ENCODE results near the gene TCF15. TPM values are rescaled to one million over a fixed set of nuclear protein-coding genes. Genes with fewer than 3 reads are reported as not detected.

The TCF15 gene
- total and polyA plus RNA-seq, 2 of the 4 experiments (the other 2 are of a cell fraction), result not detected

DNA sequence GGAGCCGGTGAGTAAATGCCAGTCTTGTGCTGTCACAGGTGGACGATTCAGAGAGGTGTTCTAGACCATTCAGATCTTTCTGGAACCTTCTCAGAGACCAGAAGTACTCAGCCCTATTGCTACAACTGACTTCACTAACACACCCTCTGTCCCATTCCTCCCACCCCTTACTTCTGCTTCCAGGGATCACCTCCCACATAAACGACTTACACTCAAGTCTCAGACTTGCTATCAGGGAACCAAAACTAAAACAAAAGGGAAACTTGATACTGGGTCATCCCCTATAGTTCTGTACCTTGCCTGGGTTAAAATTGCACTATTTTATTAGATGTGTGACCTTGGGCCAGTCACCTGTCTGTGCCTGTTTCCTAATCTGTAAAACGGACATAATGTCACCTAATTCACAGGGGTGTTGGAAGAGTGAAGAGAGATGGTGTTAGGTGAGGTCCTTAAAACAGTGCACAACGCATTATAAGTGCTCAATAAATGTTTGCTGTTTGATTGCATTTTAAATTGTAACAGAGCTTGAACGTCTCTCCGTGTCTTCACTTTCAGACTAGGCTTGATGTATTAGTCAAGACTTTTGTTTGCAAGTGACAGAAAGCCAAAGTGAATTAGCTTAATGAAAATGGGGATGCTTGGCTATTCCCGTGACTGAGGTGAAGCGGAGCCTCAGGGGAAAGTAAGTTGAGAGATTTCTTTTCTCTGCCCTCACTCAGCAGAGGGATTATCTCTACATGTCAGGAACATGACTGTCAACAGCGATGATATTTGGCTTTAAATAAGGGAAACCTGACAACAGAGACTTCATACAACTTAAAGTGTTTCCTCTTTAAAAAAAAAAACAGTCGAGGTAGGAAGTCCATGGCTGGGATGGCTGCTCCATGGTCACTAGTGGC, 45.9 kb upstream of the TCF15 start:
- in situ Hi-C loops (cut with MboI; ENCODE audit: low sequenced_read_pairs), result loop anchor here (10.0 kb wide), 3 partner anchors 111 to 301 kb away; partner anchors contain the start of gene CSNK2A1
- CTCF ChIA-PET, result interaction anchor here (0.6 to 1.1 kb wide), 2 partner anchors 11 to 327 kb away, joined by 3 read pairs; no protein-coding TSS in a partner anchor
- no peak for TF ChIP-seq SMC3 (IDR thresholded peaks at IDR 0.05; ENCODE audit: low read depth, low read length)
- TF ChIP-seq, protein P1, sequence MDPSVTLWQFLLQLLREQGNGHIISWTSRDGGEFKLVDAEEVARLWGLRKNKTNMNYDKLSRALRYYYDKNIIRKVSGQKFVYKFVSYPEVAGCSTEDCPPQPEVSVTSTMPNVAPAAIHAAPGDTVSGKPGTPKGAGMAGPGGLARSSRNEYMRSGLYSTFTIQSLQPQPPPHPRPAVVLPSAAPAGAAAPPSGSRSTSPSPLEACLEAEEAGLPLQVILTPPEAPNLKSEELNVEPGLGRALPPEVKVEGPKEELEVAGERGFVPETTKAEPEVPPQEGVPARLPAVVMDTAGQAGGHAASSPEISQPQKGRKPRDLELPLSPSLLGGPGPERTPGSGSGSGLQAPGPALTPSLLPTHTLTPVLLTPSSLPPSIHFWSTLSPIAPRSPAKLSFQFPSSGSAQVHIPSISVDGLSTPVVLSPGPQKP (IDR thresholded peaks at IDR 0.05; ENCODE audit: borderline replicate concordance, low read depth, low read length), result no peak
- TF ChIP-seq RCOR1 (IDR thresholded peaks at IDR 0.05; ENCODE audit: insufficient replicate concordance, low read length), result no peak
- TF ChIP-seq CEBPB (IDR thresholded peaks at IDR 0.05; ENCODE audit: low read depth, low read length), result no peak
- TF ChIP-seq CHD1 (IDR thresholded peaks at IDR 0.05; ENCODE audit: low read depth, low read length), result no peak
- TF ChIP-seq POLR2A (IDR thresholded peaks at IDR 0.05; ENCODE audit: low read depth, low read length), result no peak
- no peak for TF ChIP-seq NFE2L2 (IDR thresholded peaks at IDR 0.05; ENCODE audit: low read depth, low read length)
- no peak for TF ChIP-seq MAFK (IDR thresholded peaks at IDR 0.05; ENCODE audit: low read depth, low read length)
- TF ChIP-seq MXI1 (IDR thresholded peaks at IDR 0.05; ENCODE audit: borderline replicate concordance, low read depth, low read length), result no peak
- TF ChIP-seq FOS (IDR thresholded peaks at IDR 0.05; ENCODE audit: low read depth, low read length), result no peak
- no peak for TF ChIP-seq RAD21 (IDR thresholded peaks at IDR 0.05; ENCODE audit: low read length)
- no peak for TF ChIP-seq MAZ (IDR thresholded peaks at IDR 0.05; ENCODE audit: borderline replicate concordance, low read depth, low read length)
- TF ChIP-seq, protein P2, sequence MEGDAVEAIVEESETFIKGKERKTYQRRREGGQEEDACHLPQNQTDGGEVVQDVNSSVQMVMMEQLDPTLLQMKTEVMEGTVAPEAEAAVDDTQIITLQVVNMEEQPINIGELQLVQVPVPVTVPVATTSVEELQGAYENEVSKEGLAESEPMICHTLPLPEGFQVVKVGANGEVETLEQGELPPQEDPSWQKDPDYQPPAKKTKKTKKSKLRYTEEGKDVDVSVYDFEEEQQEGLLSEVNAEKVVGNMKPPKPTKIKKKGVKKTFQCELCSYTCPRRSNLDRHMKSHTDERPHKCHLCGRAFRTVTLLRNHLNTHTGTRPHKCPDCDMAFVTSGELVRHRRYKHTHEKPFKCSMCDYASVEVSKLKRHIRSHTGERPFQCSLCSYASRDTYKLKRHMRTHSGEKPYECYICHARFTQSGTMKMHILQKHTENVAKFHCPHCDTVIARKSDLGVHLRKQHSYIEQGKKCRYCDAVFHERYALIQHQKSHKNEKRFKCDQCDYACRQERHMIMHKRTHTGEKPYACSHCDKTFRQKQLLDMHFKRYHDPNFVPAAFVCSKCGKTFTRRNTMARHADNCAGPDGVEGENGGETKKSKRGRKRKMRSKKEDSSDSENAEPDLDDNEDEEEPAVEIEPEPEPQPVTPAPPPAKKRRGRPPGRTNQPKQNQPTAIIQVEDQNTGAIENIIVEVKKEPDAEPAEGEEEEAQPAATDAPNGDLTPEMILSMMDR (conservative IDR thresholded peaks at IDR 0.05; ENCODE audit: low read depth, low read length), result no peak
- TF ChIP-seq BHLHE40 (IDR thresholded peaks at IDR 0.05; ENCODE audit: low read depth, low read length), result no peak
- TF ChIP-seq RFX5 (IDR thresholded peaks at IDR 0.05; ENCODE audit: low read depth, low read length), result no peak

More for the DNA sequence above, 45.9 kb upstream of the TCF15 start:
- no peak overlapping the region for H2BK5ac ChIP-seq (ENCODE audit: low read depth, low read length, poor library complexity, severe bottlenecking)
- no peak overlapping the region for H3K23ac ChIP-seq (ENCODE audit: low read depth, low read length)
- no peak overlapping the region for H2AFZ ChIP-seq (replicated peaks; ENCODE audit: low read length, poor library complexity)
- POLR2A ChIA-PET (ENCODE audit: unreplicated experiment), result no interaction called here
- 80% methylated on average over 3 of the region's 11 CpGs; no CpG with 5 or more reads in 1 of the 2 experiments for WGBS, 2 experiments (ENCODE audit: extremely low coverage in 2 of 2, insufficient read length in 1 of 2)
- H3K14ac ChIP-seq (replicated peaks; ENCODE audit: low read depth, low read length), result no peak overlapping the region
- H4K20me1 ChIP-seq (ENCODE audit: insufficient read depth, low read length), result peaks cover 12% of the 10 kb centered on the region
- no peak overlapping the region for H4K5ac ChIP-seq (ENCODE audit: low read depth, low read length)
- intact Hi-C loops (cut with micrococcal nuclease) (no loop called here), dilution Hi-C loops (cut with HindIII; ENCODE audit: low sequenced_read_pairs, unreplicated experiment) (no loop called here)
- DNase-seq, result no peak
- no peak overlapping the region for H3K4ac ChIP-seq (ENCODE audit: low read depth, low read length)
- H3K4me1 ChIP-seq (ENCODE audit: control insufficient read depth, insufficient read depth, low read length), result peaks cover 18% of the 10 kb centered on the region
- no peak overlapping the region for H3K4me3 ChIP-seq (ENCODE audit: insufficient read depth, low read depth, low read length)
- no peak for ATAC-seq (ENCODE audit: low read depth)
- H3K9me1 ChIP-seq (ENCODE audit: insufficient read depth, low read length), result peaks cover 9% of the 10 kb centered on the region
- H4K91ac ChIP-seq (ENCODE audit: insufficient read depth, low read depth, low read length), result no peak overlapping the region
- peaks cover under 1% of the 10 kb centered on the region; the same call in 1 of the 2 replicates for H3K36me3 ChIP-seq (ENCODE audit: control insufficient read depth, insufficient read depth, low read length)
- no peak overlapping the region for H2BK120ac ChIP-seq (ENCODE audit: low read depth, low read length)
- no peak overlapping the region for H3K9ac ChIP-seq (ENCODE audit: low read depth, low read length)
- peaks cover 5% of the 10 kb centered on the region; the same call in 1 of the 2 replicates for H3K27me3 ChIP-seq (ENCODE audit: control insufficient read depth, insufficient read depth, low read length)
- no peak overlapping the region for H3K4me2 ChIP-seq (ENCODE audit: low read depth, low read length)
- H2BK15ac ChIP-seq (ENCODE audit: low read depth, low read length), result no peak overlapping the region
- H2AK9ac ChIP-seq (replicated peaks; ENCODE audit: low read depth, low read length, poor library complexity), result no peak overlapping the region
- no peak overlapping the region for H3K18ac ChIP-seq (ENCODE audit: low read depth, low read length)
- H3K56ac ChIP-seq (ENCODE audit: extremely low read depth, insufficient read depth, low read length), result no peak overlapping the region
- no TSS peak for BruUV-seq (replicated peaks)
- peaks cover 16 to 23% of the 10 kb centered on the region in 2 experiments for H3K79me1 ChIP-seq (ENCODE audit: low read depth in 1 of 2, low read length in 2 of 2)
- no peak overlapping the region for H4K8ac ChIP-seq (ENCODE audit: low read depth in 2 of 2, low read length in 2 of 2)
- no peaks in the 10 kb centered on the region for H3K9me3 ChIP-seq (ENCODE audit: control insufficient read depth, insufficient read depth, low read length)
- H3K27ac ChIP-seq (ENCODE audit: insufficient read depth, low read length), result no peak overlapping the region
- H2BK20ac ChIP-seq (ENCODE audit: low read depth, low read length), result no peak overlapping the region
- H2AK5ac ChIP-seq (ENCODE audit: low read depth, low read length), result no peak overlapping the region

All from IMR-90 (cell line).